GM19099 (cell line): ENCODE data around the gene SLC25A6.

Source experiments
- POLR2A ChIP-seq: IDR thresholded peaks from 3 replicates; pipeline ENCODE4 v1.6.1; 2011; ENCODE audit warnings: low read depth; ENCODE audit not compliant: insufficient read length; ENCODE audit errors: extremely low read depth

Gene SLC25A6

GRCh38 chrX:1418901-1419544 lies 27.1 kb upstream of the SLC25A6 start:
- TF ChIP-seq POLR2A: no peak

GRCh38 chrX:1417921-1418771 lies 26.2 kb upstream of the SLC25A6 start:
- no peak for TF ChIP-seq POLR2A

- TF ChIP-seq POLR2A: no peak
Observed at GRCh38 chrX:1416965-1417760, 25.2 kb upstream of the SLC25A6 start.

GRCh38 chrX:1416327-1416784 lies 24.4 kb upstream of the SLC25A6 start:
- no peak for TF ChIP-seq POLR2A

- no peak for TF ChIP-seq POLR2A
Observed at GRCh38 chrX:1412551-1413161, 20.7 kb upstream of the SLC25A6 start.

GRCh38 chrX:1411326-1411725 lies 19.4 kb upstream of the SLC25A6 start:
- no peak for TF ChIP-seq POLR2A

- TF ChIP-seq POLR2A: no peak
Observed at GRCh38 chrX:1407035-1407434, 15.1 kb upstream of the SLC25A6 start.

GRCh38 chrX:1403228-1403627 lies 11.3 kb upstream of the SLC25A6 start:
- no peak for TF ChIP-seq POLR2A

GRCh38 chrX:1401611-1402430 lies 9.9 kb upstream of the SLC25A6 start:
- TF ChIP-seq POLR2A: no peak

- TF ChIP-seq POLR2A: no peak
Observed at GRCh38 chrX:1400742-1401471, 9.0 kb upstream of the SLC25A6 start.

GRCh38 chrX:1400049-1400448 lies 8.1 kb upstream of the SLC25A6 start:
- no peak for TF ChIP-seq POLR2A

GRCh38 chrX:1398431-1399340 lies 6.8 kb upstream of the SLC25A6 start:
- no peak for TF ChIP-seq POLR2A

GRCh38 chrX:1397441-1398270 lies 5.7 kb upstream of the SLC25A6 start:
- TF ChIP-seq POLR2A: no peak
